Cardiac fibroblast (primary cell): ENCODE results near the gene ANGEL2.

Experiments
- DNase-seq, 2 donors: peaks; one replicate each; pipeline versions ENCODE4 v3.0.0 to v3.0.0-alpha.2; 2010; ENCODE audit warnings: low read depth in 2 of 2
- H3K4me3 ChIP-seq, 2 donors: replicated peaks in 1 of 2; 1 replicate in 1 of 2; 2 replicates in 1 of 2; pipeline ENCODE4 v1.5.1; 2011; ENCODE audit warnings: low read depth in 2 of 2, low read length in 2 of 2, mild to moderate bottlenecking in 2 of 2, moderate library complexity in 1 of 2
- TF ChIP-seq, protein P1 (sequence below): IDR thresholded peaks from one replicate; pipeline ENCODE4 v1.5.1; 2011; ENCODE audit warnings: low read depth, mild to moderate bottlenecking, low read length, inconsistent platforms

Gene ANGEL2

GRCh38 chr1:212951947-212952640 is 63.6 kb downstream of the ANGEL2 start:
- DNase-seq = peak in 1 of 2 donors; percentile 3
- H3K4me3 ChIP-seq = no peak overlapping the region
- TF ChIP-seq, protein P1, sequence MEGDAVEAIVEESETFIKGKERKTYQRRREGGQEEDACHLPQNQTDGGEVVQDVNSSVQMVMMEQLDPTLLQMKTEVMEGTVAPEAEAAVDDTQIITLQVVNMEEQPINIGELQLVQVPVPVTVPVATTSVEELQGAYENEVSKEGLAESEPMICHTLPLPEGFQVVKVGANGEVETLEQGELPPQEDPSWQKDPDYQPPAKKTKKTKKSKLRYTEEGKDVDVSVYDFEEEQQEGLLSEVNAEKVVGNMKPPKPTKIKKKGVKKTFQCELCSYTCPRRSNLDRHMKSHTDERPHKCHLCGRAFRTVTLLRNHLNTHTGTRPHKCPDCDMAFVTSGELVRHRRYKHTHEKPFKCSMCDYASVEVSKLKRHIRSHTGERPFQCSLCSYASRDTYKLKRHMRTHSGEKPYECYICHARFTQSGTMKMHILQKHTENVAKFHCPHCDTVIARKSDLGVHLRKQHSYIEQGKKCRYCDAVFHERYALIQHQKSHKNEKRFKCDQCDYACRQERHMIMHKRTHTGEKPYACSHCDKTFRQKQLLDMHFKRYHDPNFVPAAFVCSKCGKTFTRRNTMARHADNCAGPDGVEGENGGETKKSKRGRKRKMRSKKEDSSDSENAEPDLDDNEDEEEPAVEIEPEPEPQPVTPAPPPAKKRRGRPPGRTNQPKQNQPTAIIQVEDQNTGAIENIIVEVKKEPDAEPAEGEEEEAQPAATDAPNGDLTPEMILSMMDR = no peak

GRCh38 chr1:212951126-212951946 is 64.3 kb downstream of the ANGEL2 start:
- no peak for DNase-seq
- TF ChIP-seq, protein P1 = no peak
- H3K4me3 ChIP-seq = peak overlapping the region; percentile 57

DNA sequence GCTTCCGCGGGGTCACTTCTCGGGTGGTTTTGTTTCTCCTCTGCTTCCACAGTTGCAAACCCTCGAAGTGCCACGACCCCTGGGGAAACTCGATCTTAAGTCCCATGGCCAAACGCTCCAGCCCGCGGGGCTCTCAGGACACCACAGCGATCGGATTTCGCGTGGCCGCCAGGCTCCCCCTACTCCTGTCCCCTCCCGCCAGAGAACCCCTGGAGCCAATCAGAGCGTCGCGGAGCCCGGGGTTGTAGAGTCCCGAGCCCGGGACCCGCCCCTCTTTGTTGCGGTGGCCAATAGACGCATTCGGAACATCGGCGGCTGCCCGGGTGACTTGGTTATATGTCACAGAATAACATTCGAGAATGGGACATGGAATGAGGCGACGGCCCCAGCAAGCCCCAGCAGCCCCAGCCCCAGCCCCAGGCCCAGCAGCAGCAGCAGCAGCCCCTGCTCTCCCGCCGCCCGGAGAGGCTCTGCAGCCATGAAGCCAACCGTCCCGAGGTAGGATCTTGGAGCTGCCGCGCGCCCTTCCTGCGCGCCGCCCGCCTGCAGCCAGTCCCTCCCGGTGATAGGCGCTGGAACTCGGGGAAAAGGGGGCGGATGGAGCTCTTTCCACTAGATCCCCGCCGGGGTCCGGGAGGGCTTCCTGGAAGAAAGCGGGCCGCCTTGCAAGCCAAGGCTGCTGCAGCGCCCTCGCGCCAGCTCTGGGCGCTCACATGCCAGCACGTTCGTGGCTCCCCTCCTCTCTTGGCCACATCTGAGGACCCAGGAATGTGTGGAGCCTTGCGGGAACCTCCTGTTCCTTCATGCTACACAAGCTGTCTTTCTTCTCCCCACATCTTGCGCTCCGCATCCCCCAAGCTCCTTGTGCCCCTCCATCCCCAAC is 65.2 kb downstream of the ANGEL2 start, which contains the start of gene VASH2:
Gene VASH2, plus strand, starts transcription at position 299 of the 883 bp plus-strand sequence. CDS start 1,002 bp downstream, outside the sequence.
- peak within 1 kb of the TSS; percentile 57 for H3K4me3 ChIP-seq
- TF ChIP-seq, protein P1 = no peak
- peak; percentile 65 to 70 for DNase-seq

- DNase-seq = no peak
- H3K4me3 ChIP-seq = peak overlapping the region; percentile 57
- TF ChIP-seq, protein P1 = no peak
Measured at GRCh38 chr1:212949771-212950170, 65.9 kb downstream of the ANGEL2 start.

DNA sequence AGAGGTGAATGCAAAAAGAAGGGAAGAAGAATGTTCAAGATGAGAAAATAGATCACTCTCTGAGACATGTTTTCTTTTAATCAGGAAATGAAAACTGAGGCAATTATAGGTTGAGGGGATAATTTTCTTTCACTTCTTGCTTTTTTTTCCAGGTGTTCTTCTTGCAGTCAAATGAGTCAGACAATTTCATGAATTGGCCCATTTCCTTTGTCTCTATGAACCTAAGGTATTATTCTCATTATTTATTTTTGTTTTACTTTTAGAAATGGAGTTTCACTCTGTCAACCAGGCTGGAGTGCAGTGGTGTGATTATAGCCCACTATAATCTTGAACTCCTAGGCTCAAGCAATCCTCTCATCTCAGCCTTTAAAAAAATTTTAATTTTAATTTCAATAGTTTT is 68.8 kb downstream of the ANGEL2 start:
- TF ChIP-seq, protein P1 = no peak
- no peak for DNase-seq
- H3K4me3 ChIP-seq = no peak overlapping the region

DNA sequence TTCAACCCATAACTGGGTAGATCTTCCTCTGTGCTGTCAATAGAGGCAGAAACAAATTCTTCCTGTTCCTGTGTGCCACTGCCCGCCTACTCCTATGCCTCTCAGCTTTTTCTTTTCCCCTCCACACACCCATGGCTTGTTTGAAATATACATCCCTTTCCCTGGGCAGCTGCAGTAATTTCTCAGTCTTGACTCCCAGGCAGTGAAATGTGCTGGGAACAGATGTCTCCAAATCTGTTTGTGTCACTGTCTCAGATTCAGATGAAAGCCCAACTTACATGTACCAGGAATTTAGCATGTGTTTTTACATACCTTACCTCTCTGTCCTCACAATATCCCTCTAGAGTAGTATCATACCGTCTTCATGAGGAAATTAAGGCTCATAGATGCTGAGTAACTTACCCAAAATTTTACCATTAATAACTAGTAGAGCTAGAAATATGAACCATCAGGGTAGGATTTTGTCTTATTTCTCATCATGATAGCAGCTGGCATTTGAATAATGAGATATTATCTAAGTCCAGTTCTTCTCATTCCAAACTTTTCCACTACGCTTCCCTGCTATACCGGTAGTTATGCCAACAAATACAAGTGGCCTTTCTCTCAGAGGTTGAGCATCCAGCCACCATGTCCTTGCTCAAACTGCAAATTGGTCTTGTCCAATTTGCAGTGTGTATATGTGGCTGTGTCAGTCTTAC is 70.1 kb downstream of the ANGEL2 start:
- no peak for DNase-seq
- no peak overlapping the region for H3K4me3 ChIP-seq
- TF ChIP-seq, protein P1 = no peak
